ENCODE measurements around the gene MOAP1. TPM values are rescaled to one million over a fixed set of nuclear protein-coding genes. Genes with fewer than 3 reads are reported as not detected.
"Not testable (repeated sequence)": the region's sequence is repeated elsewhere in the genome, so short reads cannot be mapped to it uniquely, and the experiment has no call there.

MOAP1 gene
- polyA plus RNA-seq, 1 donor: 43.4 TPM

DNA sequence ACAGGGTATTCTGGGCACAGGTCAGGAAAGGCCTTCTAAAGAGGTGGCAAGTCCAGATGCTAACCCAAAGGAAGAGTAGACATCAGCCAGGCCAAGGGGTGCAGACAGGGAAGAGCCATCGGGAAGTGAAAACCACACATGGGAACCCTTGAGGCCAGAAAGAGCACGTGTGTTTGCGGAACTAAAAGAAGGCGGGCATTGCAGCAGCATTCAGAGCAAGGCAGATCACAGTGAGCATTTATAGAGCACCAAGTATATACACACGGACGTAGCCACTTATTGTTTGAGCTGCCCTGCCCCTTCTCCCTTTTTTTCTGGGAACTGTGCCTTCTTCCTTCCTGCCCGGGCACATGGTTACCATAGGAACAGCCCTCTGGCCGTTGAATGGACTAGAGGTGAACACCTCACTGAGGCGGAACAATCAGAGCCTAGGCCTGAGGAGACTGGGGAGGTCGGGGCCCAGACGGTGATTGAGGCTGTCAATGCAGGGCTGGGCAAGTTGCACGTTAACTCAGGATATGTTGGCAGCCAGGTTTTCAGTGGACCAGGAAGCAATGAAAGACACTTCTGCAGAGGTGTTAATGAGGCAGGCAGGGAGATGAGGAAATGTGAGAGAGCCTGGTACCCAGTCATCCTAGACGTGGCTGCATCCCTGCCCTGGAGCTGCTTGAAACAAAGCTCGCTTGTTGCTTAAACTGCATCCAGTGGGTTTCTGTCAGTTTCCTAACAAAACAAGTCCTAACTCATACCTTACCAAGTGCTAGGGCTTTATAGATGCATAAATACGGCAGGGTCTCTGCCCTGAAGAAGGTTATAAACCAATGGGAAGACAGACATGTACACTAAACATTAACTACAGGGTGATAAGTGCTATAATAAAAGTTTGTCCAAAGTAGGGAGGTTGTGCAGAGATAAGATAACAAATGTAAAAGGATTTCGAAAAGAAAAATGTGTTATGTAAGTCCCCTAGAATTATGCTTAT is 34.2 kb downstream of the MOAP1 start:
- no peak for DNase-seq

DNA sequence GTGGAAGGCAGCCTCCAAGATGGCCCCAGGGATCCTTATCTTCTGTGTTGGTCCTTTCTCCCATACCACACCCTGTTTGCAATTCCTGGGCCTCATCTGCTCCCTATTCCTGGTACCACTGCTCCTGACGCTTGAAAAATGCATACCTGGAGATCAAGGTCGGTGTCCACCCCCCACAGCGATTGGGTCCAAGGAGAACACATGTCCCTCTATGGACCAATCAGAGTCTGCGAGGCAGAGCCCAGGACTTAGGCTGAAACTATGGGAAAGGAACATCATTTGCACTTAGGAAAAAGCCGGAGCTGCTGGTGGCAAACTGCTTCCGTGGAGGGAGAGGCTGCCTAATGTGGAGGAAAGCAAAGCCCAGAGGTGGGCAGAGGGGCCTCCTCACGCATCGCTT is 35.7 kb downstream of the MOAP1 start:
- no peak for DNase-seq

DNA sequence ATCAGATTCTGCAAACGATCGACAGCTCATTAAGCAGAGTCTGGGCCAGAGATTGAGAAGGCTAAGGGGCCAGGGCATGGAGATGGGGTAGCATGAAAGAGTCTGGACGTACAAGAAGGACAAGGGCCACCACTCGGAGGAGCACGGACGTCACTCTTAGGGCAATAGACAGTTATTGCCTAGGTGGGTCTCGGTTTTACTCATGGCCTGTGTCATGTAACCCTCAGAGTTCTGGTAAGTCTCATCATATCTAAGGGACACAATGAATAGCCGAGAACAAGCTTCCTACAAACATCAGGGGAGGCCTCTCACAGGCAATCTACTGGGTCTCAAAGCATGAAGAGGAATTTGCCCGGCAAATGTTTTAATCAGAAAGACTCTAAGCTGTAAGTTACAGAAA is 38.6 kb downstream of the MOAP1 start:
- no peak for DNase-seq

GRCh38 chr14:93142854-93143652 is 41.6 kb downstream of the MOAP1 start:
- DNase-seq: no peak

DNA sequence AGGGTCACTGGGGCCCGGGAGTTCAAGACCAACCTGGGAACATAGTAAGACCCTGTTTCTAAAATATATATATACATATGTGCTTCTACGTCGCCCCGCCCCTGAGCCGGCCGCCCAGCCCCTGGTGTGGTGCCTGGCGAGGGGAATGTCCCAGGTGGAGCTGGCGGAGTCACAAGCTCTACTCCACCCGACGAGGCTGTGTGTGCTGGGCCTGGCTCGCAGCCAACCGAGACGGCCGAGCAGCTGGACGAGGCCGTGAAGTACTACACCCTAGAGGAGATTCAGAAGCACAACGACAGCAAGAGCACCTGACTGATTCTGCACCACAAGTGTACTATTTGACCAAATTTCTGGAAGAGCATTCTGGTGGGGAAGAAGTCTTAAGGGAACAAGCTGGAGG is 46.8 kb downstream of the MOAP1 start:
- DNase-seq: no peak

GRCh38 chr14:93136508-93136907 is 48.2 kb downstream of the MOAP1 start:
- DNase-seq: not testable (repeated sequence)

GRCh38 chr14:93136009-93136408 is 48.7 kb downstream of the MOAP1 start:
- no peak for DNase-seq

- no peak for DNase-seq
Observed at GRCh38 chr14:93135399-93135798, 49.3 kb downstream of the MOAP1 start.

DNA sequence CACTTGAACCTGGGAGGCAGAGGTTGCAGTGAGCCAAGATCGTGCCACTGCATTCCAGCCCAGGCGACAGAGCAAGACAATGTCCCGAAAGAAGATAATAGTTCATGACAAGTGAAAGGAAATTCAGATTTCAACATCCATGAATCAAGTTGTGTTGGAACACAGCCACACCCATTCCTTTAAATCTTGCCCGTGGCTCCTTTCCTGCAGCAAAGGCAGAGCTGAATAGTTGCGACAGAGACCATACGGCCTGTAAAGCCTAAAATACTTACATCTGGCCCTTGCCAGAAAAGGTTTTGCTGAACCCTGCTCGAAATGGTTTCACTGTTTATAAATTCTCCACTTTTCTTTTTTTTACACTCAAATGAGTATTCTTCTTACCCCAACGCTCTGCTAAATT is 51.2 kb downstream of the MOAP1 start:
- no peak for DNase-seq

GRCh38 chr14:93132472-93133065 is 52.1 kb downstream of the MOAP1 start:
- no peak for DNase-seq

Other genes starting within 250 kb of the MOAP1 start
- gene ITPK1, start 69.0 kb downstream of the MOAP1 start, polyA plus RNA-seq (ENCODE audit: insufficient read length): 27.1 TPM
- 38.4 TPM for gene LYSET, start 420 bp upstream of the MOAP1 start, polyA plus RNA-seq (ENCODE audit: insufficient read length)
- gene GON7, start 22.2 kb upstream of the MOAP1 start, polyA plus RNA-seq (ENCODE audit: insufficient read length): 20.5 TPM
- gene UBR7, start 22.4 kb upstream of the MOAP1 start, polyA plus RNA-seq (ENCODE audit: insufficient read length): 40.0 TPM
- gene BTBD7, start 148.1 kb upstream of the MOAP1 start, polyA plus RNA-seq (ENCODE audit: insufficient read length): 62.0 TPM
- 0.71 TPM for gene COX8C, start 162.3 kb upstream of the MOAP1 start, polyA plus RNA-seq (ENCODE audit: insufficient read length)
- gene UNC79, start 246.0 kb upstream of the MOAP1 start, polyA plus RNA-seq (ENCODE audit: insufficient read length): 1.1 TPM